GM12878 (cell line): ENCODE data around the gene SELENOV. TPM values are rescaled to one million over a fixed set of nuclear protein-coding genes. Genes with fewer than 3 reads are reported as not detected.

Experiments used
- ATAC-seq: fragments of 200-7000 bp; cut with Tn5 transposase; 3 replicates; pipeline ENCODE4 v1.9.1; 2020; ENCODE audit warnings: mild to moderate bottlenecking, moderate library complexity
- BruUV-seq: library from RNA; stranded (reverse); fragments of 400-500 nt; replicated peaks from 2 replicates; lab custom pipeline; 2021; lab: Mats Ljungman, UMichigan
- CTCF ChIA-PET: fragments of 300-600 bp; sonication (Branson Sonifier 250); formaldehyde crosslinking; extraction: SDS; loops from one replicate; lab custom pipeline; 2021; ENCODE audit warnings: inconsistent platforms; lab: Yijun Ruan, JAX
- POLR2A ChIA-PET: fragments of 350-600 bp; formaldehyde crosslinking; extraction: SDS; loops from one replicate; lab custom pipeline; 2021; ENCODE audit warnings: inconsistent platforms; lab: Charles Lee
- RAD21 ChIA-PET: fragments of 300-600 bp; sonication (Branson Sonifier 250); formaldehyde crosslinking; loops from one replicate; lab custom pipeline; 2023; ENCODE audit warnings: antibody characterized with exemption; ENCODE audit not compliant: unreplicated experiment; lab: Charles Lee
- SMC1A ChIA-PET: fragments of 300-600 bp; sonication (Branson Sonifier 250); formaldehyde crosslinking; loops from one replicate; lab custom pipeline; 2023; ENCODE audit not compliant: unreplicated experiment, uncharacterized antibody; lab: Charles Lee
- DNase-seq: peaks from one replicate; pipeline ENCODE4 v3.0.0-alpha.2; 2011; ENCODE audit warnings: low read depth, low spot score
- FAIRE-seq: peaks from 3 replicates; lab custom pipeline; 2011; peaks lifted over from hg19 to GRCh38; lab: Jason Lieb, UNC
- H2AFZ ChIP-seq: 2 replicates; pipeline ENCODE4 v1.6.0; 2011; ENCODE audit warnings: low read depth, low read length, control low read depth; ENCODE audit not compliant: control insufficient read depth
- H3K27ac ChIP-seq: 2 replicates; pipeline ENCODE4 v1.5.1; 2011; ENCODE audit warnings: control low read depth; ENCODE audit not compliant: control insufficient read depth, insufficient read depth
- H3K27me3 ChIP-seq, 2 experiments: replicated peaks in 1 of 2; 2 replicates each; pipeline versions ENCODE4 v1.6.0 to v1.6.1; 2011; ENCODE audit warnings: low read length in 1 of 2; ENCODE audit not compliant: control insufficient read depth in 2 of 2, insufficient read depth in 2 of 2
- H3K36me3 ChIP-seq, 2 experiments: 2 replicates each; pipeline ENCODE4 v1.5.1; 2011; ENCODE audit warnings: low read length in 1 of 2; ENCODE audit not compliant: control insufficient read depth in 2 of 2, insufficient read depth in 2 of 2
- H3K4me1 ChIP-seq: 2 replicates; pipeline ENCODE4 v1.6.1; 2011; ENCODE audit warnings: mild to moderate bottlenecking, low read length, moderate library complexity, mixed read lengths; ENCODE audit not compliant: control insufficient read depth, insufficient read depth
- H3K4me2 ChIP-seq: 2 replicates; pipeline ENCODE4 v1.6.0; 2011; ENCODE audit warnings: control low read depth; ENCODE audit not compliant: control insufficient read depth, insufficient read depth
- H3K4me3 ChIP-seq: fragments of 200-600 bp; sonication (generic); 2 replicates; pipeline ENCODE4 v1.5.1; 2016
- H3K79me2 ChIP-seq: 2 replicates; pipeline ENCODE4 v1.6.0; 2011; ENCODE audit warnings: low read length; ENCODE audit not compliant: control insufficient read depth, insufficient read depth
- H3K9ac ChIP-seq: 2 replicates; pipeline ENCODE4 v1.8.0; 2011; ENCODE audit warnings: low read length, control low read depth, mixed read lengths; ENCODE audit not compliant: control insufficient read depth, insufficient read depth
- H3K9me3 ChIP-seq: replicated peaks from 3 replicates; pipeline ENCODE4 v1.5.1; 2011; ENCODE audit warnings: mild to moderate bottlenecking, low read length; ENCODE audit not compliant: control insufficient read depth, insufficient read depth
- H4K20me1 ChIP-seq: 2 replicates; pipeline ENCODE4 v1.6.0; 2011; ENCODE audit not compliant: control insufficient read depth, insufficient read depth
- HDGF ChIP-seq: fragments of 450-650 bp; IDR thresholded peaks from 2 replicates; pipeline ENCODE4 v1.6.1; 2016; ENCODE audit warnings: antibody characterized with exemption
- PKNOX1 ChIP-seq: fragments of 450-650 bp; IDR thresholded peaks from 2 replicates; pipeline ENCODE4 v1.6.1; 2016; ENCODE audit warnings: mild to moderate bottlenecking
- SMC3 ChIP-seq: IDR thresholded peaks from 2 replicates; pipeline ENCODE4 v1.6.1; 2011; ENCODE audit warnings: low read length, improper control_type of control experiment, borderline replicate concordance
- SPI1 ChIP-seq: IDR thresholded peaks from 2 replicates; pipeline ENCODE4 v1.6.1; 2011; ENCODE audit warnings: low read depth, mild to moderate bottlenecking, low read length, moderate library complexity, borderline replicate concordance; ENCODE audit not compliant: insufficient read depth
- WGBS: methylation state at CpG from one replicate; pipeline ENCODE4 v1.1.6; 2016; ENCODE audit warnings: low lambda C conversion rate; ENCODE audit not compliant: insufficient replicate concordance, insufficient coverage; ENCODE audit errors: missing lambda C conversion rate; 5-methylcytosine and 5-hydroxymethylcytosine counted together
- in situ Hi-C: fragments of 300-500 bp; cut with MboI; formaldehyde crosslinking; loops from 9 replicates; pipeline ENCODE4 v1.14.3; 2018; ENCODE audit warnings: mixed read lengths
- intact Hi-C: fragments of 100-400 bp; cut with micrococcal nuclease; formaldehyde crosslinking; loops from one replicate; pipeline ENCODE4 v1.14.2; 2022; ENCODE audit not compliant: unreplicated experiment
- polyA plus RNA-seq, 11 experiments: library from polyadenylated mRNA; depleted of rRNA in 4 of 11; unstranded in 6 of 11; stranded (reverse) in 5 of 11; fragments of >200 nt; fragmentation: Nextera tagmentation in 4 of 11; fragmentation: Illumina TruSeq in 1 of 11; extraction: Ambion mirVana in 4 of 11; extraction: Trizol in 1 of 11; gene quantifications; 1 replicate in 1 of 11; 2 replicates in 10 of 11; pipeline versions ENCODE4 v1.2.1 to v1.2.3, GENCODE V29; 2011 to 2016; ENCODE audit warnings: inconsistent platforms in 2 of 11, missing spikeins in 2 of 11, low read depth in 1 of 11
- total RNA-seq, 4 experiments: library from RNA; depleted of rRNA in 3 of 4; stranded (reverse); fragments of >200 nt in 3 of 4; fragmentation: Illumina TruSeq in 1 of 4; extraction: Trizol in 1 of 4; gene quantifications; 2 replicates each; pipeline versions ENCODE4 v1.2.1 to v1.2.3, GENCODE V29; 2013 to 2021
- TF ChIP-seq, protein P1 (sequence below): IDR thresholded peaks from 2 replicates; pipeline ENCODE4 v1.6.1; 2012; ENCODE audit warnings: low read depth, low read length, improper control_type of control experiment

SELENOV gene
- total and polyA plus RNA-seq, 10 of the 15 experiments (the other 5 are each of a cell fraction or from before 2014, with no cell fraction given) = not detected

GRCh38 chr19:39520541-39521484, 5.9 kb downstream of the SELENOV start (continued):
- TF ChIP-seq, protein P1, sequence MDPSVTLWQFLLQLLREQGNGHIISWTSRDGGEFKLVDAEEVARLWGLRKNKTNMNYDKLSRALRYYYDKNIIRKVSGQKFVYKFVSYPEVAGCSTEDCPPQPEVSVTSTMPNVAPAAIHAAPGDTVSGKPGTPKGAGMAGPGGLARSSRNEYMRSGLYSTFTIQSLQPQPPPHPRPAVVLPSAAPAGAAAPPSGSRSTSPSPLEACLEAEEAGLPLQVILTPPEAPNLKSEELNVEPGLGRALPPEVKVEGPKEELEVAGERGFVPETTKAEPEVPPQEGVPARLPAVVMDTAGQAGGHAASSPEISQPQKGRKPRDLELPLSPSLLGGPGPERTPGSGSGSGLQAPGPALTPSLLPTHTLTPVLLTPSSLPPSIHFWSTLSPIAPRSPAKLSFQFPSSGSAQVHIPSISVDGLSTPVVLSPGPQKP = no peak
- no peak for TF ChIP-seq HDGF

GRCh38 chr19:39524495-39524894, 9.6 kb downstream of the SELENOV start:
- no peaks in the 10 kb centered on the region for H3K9me3 ChIP-seq
- no peaks in the 10 kb centered on the region for H3K4me1 ChIP-seq
- no TSS peak for BruUV-seq
- H3K27me3 ChIP-seq = no peaks in the 10 kb centered on the region
- ChIA-PET SMC1A (interaction anchor here (0.9 kb wide), 1 partner anchor 22 kb away, joined by 3 read pairs; no protein-coding TSS in a partner anchor), RAD21 (interaction anchor here (1.0 to 1.1 kb wide), 2 partner anchors 12 to 84 kb away, joined by 4 to 5 read pairs; no protein-coding TSS in a partner anchor), CTCF (interaction anchor here (1.0 to 1.9 kb wide), 4 partner anchors 10 to 84 kb away, joined by 3 to 8 read pairs (median 6); partner anchors contain the start of gene DLL3), POLR2A (interaction anchor here (0.6 kb wide), 2 partner anchors 75 to 832 kb away, joined by 3 to 4 read pairs; no protein-coding TSS in a partner anchor)
- H3K4me2 ChIP-seq = no peak overlapping the region
- no peak overlapping the region for H3K4me3 ChIP-seq
- no peak overlapping the region for H3K27ac ChIP-seq
- ATAC-seq (peak; percentile 77), DNase-seq (no peak), FAIRE-seq (no peak)
- H3K79me2 ChIP-seq = no peaks in the 10 kb centered on the region
- H4K20me1 ChIP-seq = no peaks in the 10 kb centered on the region
- 34% methylated on average over 8 of the region's 8 CpGs for WGBS
- no peaks in the 10 kb centered on the region for H3K36me3 ChIP-seq
- intact Hi-C loops = no loop called here
- H3K9ac ChIP-seq = no peak overlapping the region
- H2AFZ ChIP-seq = no peak overlapping the region
- in situ Hi-C loops = no loop called here
- TF ChIP-seq SMC3 = no peak
- TF ChIP-seq SPI1 = peak; percentile 43; the same call in 1 of the 2 replicates
- peak; percentile 66 for TF ChIP-seq PKNOX1
